GM18867 (cell line): ENCODE data around the gene RALGPS1.
"Not testable (repeated sequence)": the region's sequence is repeated elsewhere in the genome, so short reads cannot be mapped to it uniquely, and the experiment has no call there.

Experiments used
- ATAC-seq: cut with Tn5 transposase; IDR thresholded peaks from one replicate; pipeline ENCODE4 v1.9.1; 2021; ENCODE audit warnings: mild to moderate bottlenecking, moderate library complexity; ENCODE audit not compliant: unreplicated experiment

The RALGPS1 gene

GRCh38 chr9:127132375-127132774, 217.8 kb downstream of the RALGPS1 start:
- no peak for ATAC-seq

- no peak for ATAC-seq
Measured at GRCh38 chr9:127132921-127133647, 218.5 kb downstream of the RALGPS1 start.

- no peak for ATAC-seq
Measured at GRCh38 chr9:127133739-127134167, 219.2 kb downstream of the RALGPS1 start.

DNA sequence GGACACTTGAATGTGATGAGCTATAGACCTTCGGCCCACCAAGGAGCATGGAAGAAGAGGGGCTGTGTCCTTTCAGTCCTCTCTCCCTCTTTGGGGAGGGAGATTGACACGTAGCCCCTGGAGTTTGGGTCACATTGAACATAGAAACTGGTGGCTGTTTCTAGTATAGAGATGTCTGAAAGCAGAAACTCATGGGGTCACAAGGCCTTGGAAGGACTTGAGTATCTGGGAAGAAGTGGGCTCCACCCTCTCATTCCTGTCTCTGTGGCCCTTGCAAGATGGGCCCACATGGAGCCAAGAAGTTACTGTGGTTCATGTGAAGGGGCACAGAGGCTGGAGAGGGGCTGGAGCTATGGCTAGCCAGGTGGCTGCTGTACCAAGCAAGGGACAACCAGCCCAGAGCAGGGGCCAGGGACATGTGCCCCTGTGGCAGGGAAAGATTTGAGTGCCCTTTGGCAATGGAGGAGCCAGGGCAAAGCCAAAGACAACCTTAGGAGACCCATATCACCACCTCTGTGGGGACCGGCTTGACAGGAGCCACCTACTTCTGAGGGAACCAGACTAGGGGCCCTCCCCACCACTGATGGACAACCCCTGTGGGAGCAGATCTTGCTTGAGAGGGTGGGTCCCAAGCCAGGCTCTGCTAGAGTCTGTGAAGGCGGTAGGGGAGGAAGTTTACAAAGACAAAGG, 220.6 kb downstream of the RALGPS1 start:
- ATAC-seq, result no peak

DNA sequence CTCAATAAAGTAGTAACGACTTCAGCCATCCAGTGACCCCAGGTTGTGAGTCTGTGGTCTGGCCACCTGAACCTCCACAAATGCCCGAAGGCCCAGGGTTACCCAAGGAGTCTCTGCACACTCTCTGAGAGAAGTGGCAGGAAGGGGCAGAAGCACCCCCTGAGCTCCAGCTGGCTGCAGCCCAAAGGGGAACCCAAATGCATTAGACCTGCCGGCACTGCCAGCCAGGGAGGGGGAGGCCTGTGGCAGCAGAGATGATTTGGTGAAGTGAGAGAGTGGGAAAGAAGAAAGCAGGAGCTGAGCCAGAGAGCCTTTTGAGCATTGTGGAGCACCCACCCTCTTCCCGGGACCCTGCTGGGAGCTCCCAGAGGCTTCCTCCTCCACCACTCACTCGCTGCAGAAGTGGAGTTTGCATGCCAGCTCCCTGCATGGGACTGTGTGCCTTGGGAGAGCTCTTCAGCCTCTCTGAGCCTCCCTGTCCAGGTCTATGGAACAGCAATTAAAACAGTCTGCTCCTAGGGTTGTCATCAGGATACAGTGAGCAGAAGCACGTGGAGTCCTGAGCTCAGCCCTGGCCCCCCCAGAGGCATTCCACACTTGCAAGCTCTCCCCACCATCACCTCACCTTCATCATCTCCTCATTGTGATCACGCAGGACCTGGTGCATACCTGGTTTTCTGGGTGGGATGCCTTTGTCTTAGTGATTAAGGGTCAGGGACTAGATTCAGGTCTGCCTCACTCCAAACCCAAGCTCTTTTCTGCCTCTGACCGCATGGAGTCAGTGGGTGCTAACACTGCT, 221.7 kb downstream of the RALGPS1 start:
- no peak for ATAC-seq

DNA sequence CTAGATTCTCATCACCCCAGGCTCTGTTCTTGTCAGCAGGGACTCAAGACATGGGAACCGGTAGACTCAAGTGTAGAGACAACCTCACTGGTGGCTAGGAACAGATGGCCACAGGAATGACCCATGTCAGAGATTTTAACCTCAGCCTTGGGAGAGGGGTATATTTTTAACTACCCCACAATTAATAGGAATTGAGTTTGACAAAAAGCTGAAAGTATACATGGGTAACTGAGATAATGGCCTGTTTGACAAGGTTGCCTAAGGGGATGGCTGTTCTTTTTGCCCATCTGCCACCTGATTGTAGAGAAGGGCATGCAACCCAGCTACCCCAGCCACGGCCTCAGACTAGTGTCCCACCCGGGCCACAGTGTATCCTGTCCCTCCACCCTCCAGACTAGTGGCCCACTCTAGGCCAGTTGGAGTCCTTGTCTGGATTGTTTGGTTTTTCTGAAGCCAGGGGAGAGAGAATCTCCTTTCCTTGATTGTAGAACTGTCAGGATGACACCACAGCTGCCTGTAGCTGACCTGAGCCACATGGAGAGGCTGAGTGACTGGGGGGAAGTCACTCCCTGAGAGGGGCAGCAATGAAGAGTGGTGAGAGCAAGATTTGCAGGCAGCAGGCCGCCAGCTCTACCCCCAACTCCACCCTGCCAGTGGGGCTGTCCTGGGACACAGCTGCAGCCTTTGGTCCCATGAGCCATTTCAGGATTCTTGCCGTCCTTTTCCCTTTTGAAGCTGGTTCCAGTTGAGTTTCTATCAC, 222.5 kb downstream of the RALGPS1 start:
- ATAC-seq, result no peak

GRCh38 chr9:127137640-127138360, 223.2 kb downstream of the RALGPS1 start:
- ATAC-seq, result no peak

DNA sequence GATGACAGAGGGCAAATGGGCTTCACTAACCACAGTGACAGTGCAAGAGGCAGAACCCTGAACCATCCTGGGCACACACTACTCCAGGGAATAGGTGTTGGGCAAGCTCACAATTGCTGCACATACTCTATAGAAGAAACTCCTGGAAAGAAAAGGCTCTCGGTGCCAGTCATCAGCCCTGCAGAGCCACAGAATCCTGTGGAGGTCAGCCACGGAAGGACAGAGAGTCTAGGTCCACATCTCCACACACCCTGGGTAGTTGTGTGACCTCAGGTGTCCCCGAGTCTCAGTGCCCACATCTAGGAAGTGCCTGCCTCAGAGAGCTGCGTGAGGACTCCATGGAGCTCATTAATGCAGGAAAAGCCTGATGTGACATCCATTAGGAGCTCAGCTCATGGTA, 223.9 kb downstream of the RALGPS1 start:
- ATAC-seq, result no peak

DNA sequence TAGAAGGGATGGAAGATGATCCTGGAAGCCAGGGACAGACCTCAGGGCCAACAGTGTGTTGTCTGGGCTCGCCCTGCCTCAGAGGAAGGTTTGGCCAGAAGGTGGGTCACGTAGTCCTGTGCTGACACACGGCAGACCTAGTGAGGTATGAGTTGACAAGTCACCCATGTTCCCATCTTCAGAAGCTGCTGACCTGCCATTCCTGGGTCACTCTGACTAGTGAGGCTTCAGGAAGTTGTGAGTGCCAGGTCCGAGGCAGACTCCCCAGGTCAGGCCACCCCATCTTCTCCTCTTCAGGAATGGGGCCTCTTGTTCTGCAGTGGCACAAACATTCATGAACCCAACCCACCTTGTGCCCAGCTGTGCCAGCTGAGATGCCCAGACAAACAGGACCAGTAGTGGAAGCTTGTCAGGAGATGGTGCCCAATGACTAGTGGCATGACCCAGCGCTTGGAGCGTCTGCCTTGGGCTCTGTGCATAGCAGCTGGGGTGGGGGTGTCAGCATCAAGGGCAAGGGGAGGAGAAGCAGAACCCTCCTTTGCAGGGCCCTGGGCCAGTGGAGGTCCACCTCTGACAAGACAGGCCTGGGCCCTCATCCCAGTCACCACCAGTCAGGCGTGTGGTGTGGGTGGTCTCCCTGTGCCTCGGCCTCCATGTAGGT, 224.6 kb downstream of the RALGPS1 start:
- no peak for ATAC-seq

- ATAC-seq, result no peak
Measured at GRCh38 chr9:127139775-127140174, 225.2 kb downstream of the RALGPS1 start.

DNA sequence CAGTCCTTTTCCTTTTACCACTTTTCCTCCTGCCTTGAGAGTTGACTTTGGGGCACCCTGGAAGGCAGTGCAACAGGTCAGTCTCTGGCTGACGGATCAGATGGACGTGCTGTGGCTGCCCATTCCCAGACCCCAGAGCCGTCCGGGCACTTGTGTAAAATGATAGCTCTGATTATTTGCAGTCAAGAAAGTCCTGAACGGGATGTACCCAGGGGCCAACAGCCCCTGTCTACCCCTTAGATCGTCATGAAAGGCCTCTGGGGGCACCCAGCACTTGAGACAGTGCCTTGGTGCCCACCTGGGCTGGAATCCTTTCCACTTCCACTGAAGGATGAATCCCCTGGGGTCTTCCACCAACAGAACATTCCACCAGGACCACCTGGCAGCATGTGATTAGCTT, 225.6 kb downstream of the RALGPS1 start:
- no peak for ATAC-seq

- no peak for ATAC-seq
Measured at GRCh38 chr9:127140842-127141675, 226.5 kb downstream of the RALGPS1 start.

GRCh38 chr9:127142291-127142690, 227.7 kb downstream of the RALGPS1 start:
- ATAC-seq, result no peak

DNA sequence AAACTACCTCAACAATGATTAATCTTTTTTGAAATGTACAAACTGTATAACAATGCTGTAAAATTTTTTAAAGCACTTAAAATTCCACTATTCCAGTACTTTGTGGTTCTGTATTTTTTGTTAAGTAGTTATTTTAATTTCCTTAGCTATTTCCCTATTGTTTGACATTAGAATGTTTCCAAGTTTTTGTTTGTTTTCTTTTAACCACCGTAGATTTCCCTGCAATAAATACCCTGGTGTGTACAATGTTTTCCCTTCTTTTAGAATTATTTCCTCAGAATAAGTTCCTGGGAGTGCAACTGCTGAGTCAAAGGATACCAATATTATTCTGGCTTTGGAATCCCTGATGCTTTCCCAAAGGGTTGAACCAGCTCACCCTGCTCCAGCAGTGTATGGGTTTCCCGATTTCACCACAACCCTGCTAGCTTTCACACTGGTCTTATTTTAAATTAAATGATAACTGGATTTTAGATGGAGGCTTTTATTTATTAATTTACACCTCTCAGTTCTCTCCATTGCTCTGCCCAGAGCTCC, 228.4 kb downstream of the RALGPS1 start:
- no peak for ATAC-seq

DNA sequence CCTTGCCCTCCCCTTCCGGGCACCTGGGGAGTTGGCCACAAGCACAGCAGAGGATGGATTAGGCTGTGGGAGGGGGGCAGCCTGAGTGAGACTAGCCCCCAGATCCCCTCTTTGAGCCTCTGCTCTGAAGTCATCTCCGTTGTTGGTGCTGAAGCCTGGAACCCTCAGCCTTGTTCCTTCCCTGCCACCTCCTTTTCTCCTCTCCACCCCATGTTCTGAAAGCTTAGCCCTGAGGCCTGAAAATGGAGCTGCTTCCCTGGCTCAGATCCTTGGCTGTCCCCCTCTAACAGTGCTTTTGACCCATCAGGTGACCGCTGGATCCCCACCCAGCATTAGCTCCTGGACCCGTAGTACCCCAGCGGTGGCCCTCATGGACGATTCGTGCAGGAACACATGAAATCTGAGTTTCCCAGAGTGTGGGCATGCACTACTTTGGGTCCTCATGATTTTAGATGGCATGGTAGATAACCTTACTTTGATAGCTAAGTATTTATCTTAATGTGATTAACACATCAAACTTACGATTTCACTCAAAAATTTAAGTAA, 229.4 kb downstream of the RALGPS1 start:
- no peak for ATAC-seq

DNA sequence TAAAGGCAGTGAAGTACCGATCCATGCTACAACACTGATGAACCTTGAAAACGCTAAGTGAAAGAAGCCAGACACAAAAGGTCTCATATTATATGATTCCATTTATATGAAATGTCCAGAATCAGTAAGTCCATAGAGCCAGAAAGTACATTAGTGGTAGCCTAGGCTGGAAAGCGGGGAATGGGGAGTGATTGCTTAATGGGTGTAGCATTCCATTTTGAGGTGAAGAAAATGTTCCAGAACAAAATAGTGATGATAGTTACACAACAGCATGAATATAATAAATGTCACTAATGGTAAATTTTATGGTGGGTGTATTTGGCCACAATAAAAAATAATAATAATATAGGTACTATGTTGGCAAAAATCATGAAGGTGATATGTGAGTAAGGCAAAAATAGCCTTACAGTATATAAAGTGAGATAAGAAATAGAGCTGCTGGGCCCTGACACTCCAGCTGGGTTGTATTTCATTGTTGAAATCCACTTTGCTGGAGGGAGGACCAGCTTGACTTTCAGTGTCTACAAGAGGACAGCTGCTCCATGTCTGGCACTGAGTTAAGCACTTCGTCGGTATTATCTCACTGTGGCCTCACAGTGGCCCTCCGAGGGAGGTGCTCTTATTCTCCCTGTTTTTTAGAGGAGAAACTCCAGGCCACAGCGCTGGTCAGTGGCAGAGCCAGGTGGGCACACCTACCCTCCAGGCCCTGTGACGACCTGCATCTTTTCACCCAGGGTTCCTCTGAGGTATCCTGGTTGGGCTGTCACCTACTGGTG, 230.3 kb downstream of the RALGPS1 start:
- no peak for ATAC-seq

DNA sequence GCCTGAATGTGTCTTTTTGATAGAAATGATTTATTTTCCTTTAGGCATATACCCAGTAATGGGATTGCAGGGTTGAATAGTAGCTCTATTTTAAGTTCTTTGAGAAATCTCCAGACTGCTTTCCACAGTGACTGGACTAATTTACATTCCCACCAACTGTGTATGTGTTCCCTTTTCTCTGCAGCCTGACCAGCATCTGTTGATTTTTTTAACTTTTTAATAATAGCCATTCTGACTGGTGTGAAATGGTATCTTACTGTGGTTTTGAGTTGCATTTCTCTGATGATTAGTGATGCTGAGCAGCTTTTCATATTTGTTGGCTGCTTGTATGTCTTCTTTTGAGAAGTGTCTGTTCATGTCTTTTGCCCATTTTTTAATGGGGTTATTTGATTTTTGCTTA, 232.3 kb downstream of the RALGPS1 start:
- not testable (repeated sequence) for ATAC-seq

GRCh38 chr9:127147251-127147650, 232.7 kb downstream of the RALGPS1 start:
- no peak for ATAC-seq
